Body of pancreas (tissue), 4 donors: Measurements from ENCODE around the gene ATG12. TPM values are rescaled to one million over a fixed set of nuclear protein-coding genes. Genes with fewer than 3 reads are reported as not detected.

ENCODE experiments used
- ATAC-seq: fragments of 150-250 bp; one replicate; pipeline ENCODE4 v1.9.1; 2016
- DNase-seq, 4 donors: peaks; one replicate each; pipeline ENCODE4 v3.0.0-alpha.2; 2019
- H3K27ac ChIP-seq, 4 donors: fragments of 200-600 bp; sonication (generic); 1 replicate in 3 of 4; 2 replicates in 1 of 4; pipeline versions ENCODE4 v1.5.1 to v1.6.1; 2016 to 2019; ENCODE audit warnings: mild to moderate bottlenecking in 1 of 4, mixed read lengths in 1 of 4, moderate library complexity in 1 of 4
- H3K27me3 ChIP-seq, 2 donors: fragments of 200-600 bp; sonication (generic); one replicate each; pipeline ENCODE4 v1.6.0; 2016; ENCODE audit warnings: mild to moderate bottlenecking in 1 of 2
- H3K36me3 ChIP-seq, 2 donors: fragments of 200-600 bp; sonication (generic); replicated peaks in 1 of 2; 2 replicates each; pipeline ENCODE4 v1.5.1; 2016; ENCODE audit warnings: low read depth in 2 of 2; ENCODE audit not compliant: insufficient read depth in 1 of 2
- H3K4me1 ChIP-seq: fragments of 200-600 bp; sonication (generic); one replicate; pipeline ENCODE4 v1.6.0; 2016
- H3K4me3 ChIP-seq, 2 donors: fragments of 200-600 bp; sonication (generic); 1 replicate in 1 of 2; 2 replicates in 1 of 2; pipeline ENCODE4 v1.5.1; 2016 to 2019
- H3K9me3 ChIP-seq, 3 donors: fragments of 200-600 bp; sonication (generic); 1 replicate in 2 of 3; 2 replicates in 1 of 3; pipeline ENCODE4 v1.5.1; 2016
- POLR2A ChIP-seq, 3 donors: fragments of 450-650 bp; IDR thresholded peaks; one replicate each; pipeline ENCODE4 v1.6.1; 2016; ENCODE audit warnings: antibody characterized with exemption in 3 of 3, mild to moderate bottlenecking in 2 of 3
- WGBS, 2 donors: methylation state at CpG; one replicate each; pipeline ENCODE4 v1.1.5; 2017; 5-methylcytosine and 5-hydroxymethylcytosine counted together
- intact Hi-C: fragments of 100-400 bp; cut with DNase I; formaldehyde crosslinking; loops from one replicate; pipeline ENCODE4 v1.15.1; 2023
- total RNA-seq, 2 donors: library from RNA; depleted of rRNA; stranded (reverse); fragments of >200 nt; gene quantifications; one replicate each; pipeline ENCODE4 v1.1.0, GENCODE V29; 2016
- TF ChIP-seq, protein P1 (sequence below), 7 experiments: fragments of 450-650 bp in 4 of 7; fragments of 200-600 bp in 3 of 7; sonication (generic) in 3 of 7; IDR thresholded peaks; one replicate each; pipeline ENCODE4 v1.5.1; 2016 to 2019; ENCODE audit warnings: antibody characterized with exemption in 7 of 7

Gene ATG12
- total RNA-seq, 2 donors from 2014 or later = 28.3 to 47.5 TPM

DNA sequence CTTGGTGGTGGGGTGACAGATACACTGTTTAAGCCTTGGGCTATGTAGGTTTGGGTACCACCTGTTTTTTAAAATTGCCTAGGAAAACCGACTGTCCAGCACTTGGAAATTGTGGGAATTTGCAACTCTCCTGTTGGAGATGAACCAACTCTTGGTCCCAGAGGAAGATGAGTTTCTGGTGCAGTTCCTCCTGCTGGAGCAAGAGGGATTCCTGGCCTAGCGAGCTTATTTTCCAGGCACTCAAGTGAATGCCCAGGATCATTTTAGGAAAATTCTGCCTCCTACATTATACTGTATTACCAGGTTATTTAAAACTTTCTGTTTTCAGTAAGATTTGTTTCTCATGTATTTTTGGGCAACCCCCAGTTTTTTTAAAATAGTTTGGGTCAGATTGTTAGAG is 34.1 kb upstream of the ATG12 start:
- H3K27me3 ChIP-seq = no peaks in the 10 kb centered on the region
- DNase-seq (no peak), ATAC-seq (no peak)
- H3K27ac ChIP-seq = no peak overlapping the region
- WGBS, 2 donors = 77 to 85% methylated on average over 2 of the region's 2 CpGs
- H3K4me1 ChIP-seq = no peaks in the 10 kb centered on the region
- H3K36me3 ChIP-seq = no peaks in the 10 kb centered on the region
- H3K4me3 ChIP-seq = no peak overlapping the region
- H3K9me3 ChIP-seq = no peaks in the 10 kb centered on the region
- TF ChIP-seq, protein P1, sequence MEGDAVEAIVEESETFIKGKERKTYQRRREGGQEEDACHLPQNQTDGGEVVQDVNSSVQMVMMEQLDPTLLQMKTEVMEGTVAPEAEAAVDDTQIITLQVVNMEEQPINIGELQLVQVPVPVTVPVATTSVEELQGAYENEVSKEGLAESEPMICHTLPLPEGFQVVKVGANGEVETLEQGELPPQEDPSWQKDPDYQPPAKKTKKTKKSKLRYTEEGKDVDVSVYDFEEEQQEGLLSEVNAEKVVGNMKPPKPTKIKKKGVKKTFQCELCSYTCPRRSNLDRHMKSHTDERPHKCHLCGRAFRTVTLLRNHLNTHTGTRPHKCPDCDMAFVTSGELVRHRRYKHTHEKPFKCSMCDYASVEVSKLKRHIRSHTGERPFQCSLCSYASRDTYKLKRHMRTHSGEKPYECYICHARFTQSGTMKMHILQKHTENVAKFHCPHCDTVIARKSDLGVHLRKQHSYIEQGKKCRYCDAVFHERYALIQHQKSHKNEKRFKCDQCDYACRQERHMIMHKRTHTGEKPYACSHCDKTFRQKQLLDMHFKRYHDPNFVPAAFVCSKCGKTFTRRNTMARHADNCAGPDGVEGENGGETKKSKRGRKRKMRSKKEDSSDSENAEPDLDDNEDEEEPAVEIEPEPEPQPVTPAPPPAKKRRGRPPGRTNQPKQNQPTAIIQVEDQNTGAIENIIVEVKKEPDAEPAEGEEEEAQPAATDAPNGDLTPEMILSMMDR (IDR thresholded peaks at IDR 0.05) = no peak
- no peak for TF ChIP-seq POLR2A (IDR thresholded peaks at IDR 0.05)
- intact Hi-C loops = no loop called here

DNA sequence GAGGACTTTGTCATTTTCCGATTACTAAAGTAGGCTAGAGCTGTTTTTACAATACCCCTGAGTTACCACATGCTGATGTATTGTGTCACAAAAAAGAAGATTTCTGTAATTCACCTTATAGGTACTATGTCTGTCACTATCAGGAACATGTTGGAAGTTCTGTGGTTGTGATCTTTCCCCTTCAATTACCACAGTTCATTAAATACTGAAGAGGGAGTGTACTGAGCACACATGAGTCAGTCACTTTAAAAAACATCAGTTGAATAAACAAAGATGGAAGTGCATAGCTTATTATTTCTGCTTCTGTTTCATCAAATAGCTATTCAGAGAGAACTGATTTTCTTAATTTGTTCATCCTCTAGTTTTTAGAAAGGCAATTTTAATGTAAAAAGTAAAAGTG is 32.0 kb upstream of the ATG12 start:
- Histone ChIP-seq H3K4me3 (no peak overlapping the region), H3K27me3 (no peaks in the 10 kb centered on the region), H3K36me3 (no peaks in the 10 kb centered on the region), H3K4me1 (no peaks in the 10 kb centered on the region), H3K27ac (no peak overlapping the region), H3K9me3 (no peaks in the 10 kb centered on the region)
- 82 to 87% methylated on average over 1 of the region's 1 CpG for WGBS, 2 donors
- no peak for ATAC-seq
- TF ChIP-seq, protein P1 (IDR thresholded peaks at IDR 0.05) = no peak
- no peak for TF ChIP-seq POLR2A (IDR thresholded peaks at IDR 0.05)
- DNase-seq = no peak
- intact Hi-C loops = no loop called here

DNA sequence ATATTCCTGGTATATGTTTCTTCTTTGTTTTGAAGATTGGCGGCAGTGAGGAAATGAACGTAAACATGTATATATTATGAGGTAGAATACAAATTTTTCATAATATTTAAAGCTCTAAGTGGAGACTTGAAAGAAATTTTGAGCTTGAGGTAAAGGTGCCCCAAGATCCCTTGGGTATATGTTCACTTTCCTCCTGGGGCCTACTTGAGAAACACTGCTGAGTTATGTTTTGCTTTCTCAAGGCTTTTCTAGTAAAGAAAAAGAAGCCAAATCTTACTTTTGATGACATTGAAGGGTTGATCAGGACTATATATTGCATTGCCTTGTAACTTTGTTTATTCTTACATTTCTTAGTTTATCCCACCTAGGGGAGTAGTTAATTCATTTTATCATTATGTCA is 31.1 kb upstream of the ATG12 start:
- DNase-seq = no peak
- TF ChIP-seq POLR2A (IDR thresholded peaks at IDR 0.05) = no peak
- TF ChIP-seq, protein P1 (IDR thresholded peaks at IDR 0.05) = no peak
- ATAC-seq = no peak
- H3K4me1 ChIP-seq = no peaks in the 10 kb centered on the region
- 97% methylated on average over 2 of the region's 2 CpGs for WGBS, 2 donors
- no peak overlapping the region for H3K27ac ChIP-seq
- H3K36me3 ChIP-seq = no peaks in the 10 kb centered on the region
- intact Hi-C loops = no loop called here
- no peaks in the 10 kb centered on the region for H3K27me3 ChIP-seq
- no peak overlapping the region for H3K4me3 ChIP-seq
- no peaks in the 10 kb centered on the region for H3K9me3 ChIP-seq

DNA sequence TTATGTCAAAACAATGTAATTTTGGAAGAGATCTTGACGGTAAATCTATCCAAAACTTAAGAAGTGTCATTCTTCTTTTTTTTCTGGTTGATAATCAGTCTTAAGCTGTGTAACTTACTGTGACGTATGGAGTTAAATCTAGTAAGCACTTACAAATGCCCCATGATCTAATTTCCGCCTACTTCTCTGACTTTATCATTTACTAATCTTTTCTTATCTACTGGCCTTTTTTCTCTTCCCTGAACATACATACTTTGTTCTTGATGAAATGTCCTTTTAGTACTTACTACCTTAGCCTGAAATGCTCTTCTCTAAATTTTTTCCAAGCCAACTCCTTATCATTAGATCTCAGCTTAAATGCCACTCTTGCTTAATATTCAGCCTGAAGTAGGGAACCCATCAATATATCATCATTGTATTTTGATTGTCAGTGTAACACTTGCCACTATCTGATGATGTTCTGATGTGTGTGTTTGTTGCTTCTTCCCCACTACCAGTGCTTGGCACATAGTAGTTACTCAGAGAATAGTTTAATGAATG is 28.0 kb upstream of the ATG12 start:
- Histone ChIP-seq H3K9me3 (no peaks in the 10 kb centered on the region), H3K4me3 (no peak overlapping the region), H3K27ac (no peak overlapping the region), H3K27me3 (no peaks in the 10 kb centered on the region), H3K36me3 (no peaks in the 10 kb centered on the region), H3K4me1 (peaks cover 7% of the 10 kb centered on the region)
- intact Hi-C loops = no loop called here
- DNase-seq = no peak
- 73 to 74% methylated on average over 3 of the region's 3 CpGs for WGBS, 2 donors
- no peak for ATAC-seq
- TF ChIP-seq POLR2A (IDR thresholded peaks at IDR 0.05) = no peak
- TF ChIP-seq, protein P1 (IDR thresholded peaks at IDR 0.05) = no peak

DNA sequence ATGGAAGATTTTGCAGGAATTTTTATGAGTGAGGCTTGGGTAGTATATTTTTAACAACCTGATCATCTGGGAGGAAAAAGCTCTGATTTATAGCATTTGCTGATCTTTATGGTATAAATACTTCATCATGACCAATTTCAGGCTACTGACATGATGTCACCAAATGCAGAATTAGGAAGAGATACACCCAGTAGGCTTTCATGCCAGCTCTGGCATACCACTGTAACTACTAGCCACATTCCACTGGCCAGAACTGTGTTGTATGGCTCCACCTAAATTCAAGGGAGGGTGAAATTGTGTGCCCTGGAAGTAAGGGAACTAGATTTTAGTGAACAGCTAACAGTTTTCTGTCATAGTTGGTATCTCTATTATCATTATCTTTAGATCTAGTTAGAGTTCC is 18.0 kb upstream of the ATG12 start:
- TF ChIP-seq, protein P1 (IDR thresholded peaks at IDR 0.05) = no peak
- TF ChIP-seq POLR2A (IDR thresholded peaks at IDR 0.05) = no peak
- Histone ChIP-seq H3K4me3 (no peak overlapping the region), H3K4me1 (peaks cover 19% of the 10 kb centered on the region), H3K9me3 (no peaks in the 10 kb centered on the region), H3K27me3 (no peaks in the 10 kb centered on the region), H3K27ac (no peak overlapping the region), H3K36me3 (no peaks in the 10 kb centered on the region)
- ATAC-seq = no peak
- DNase-seq = no peak
- intact Hi-C loops = no loop called here
